Nephron progenitor cell (in vitro differentiated cells): ENCODE data around the gene RIN1.

Experiments used
- DNase-seq: peaks from one replicate; pipeline ENCODE4 v3.0.0; 2021
- H3K27ac Mint-ChIP-seq: 2 replicates; pipeline ENCODE4 v1.8.0; 2021; ENCODE audit warnings: mild to moderate bottlenecking, moderate library complexity, mixed read lengths
- H3K27me3 Mint-ChIP-seq: 2 replicates; pipeline ENCODE4 v1.8.0; 2021; ENCODE audit warnings: mild to moderate bottlenecking, low read depth, mixed read lengths; ENCODE audit not compliant: poor library complexity
- H3K36me3 Mint-ChIP-seq: 2 replicates; pipeline ENCODE4 v1.8.0; 2021; ENCODE audit warnings: low read depth, mixed read lengths
- H3K4me1 Mint-ChIP-seq: 2 replicates; pipeline ENCODE4 v1.8.0; 2021; ENCODE audit warnings: mixed read lengths
- H3K4me3 Mint-ChIP-seq: 2 replicates; pipeline ENCODE4 v1.8.0; 2021; ENCODE audit warnings: mild to moderate bottlenecking, moderate library complexity, mixed read lengths
- H3K9me3 Mint-ChIP-seq: 2 replicates; pipeline ENCODE4 v1.8.0; 2021; ENCODE audit warnings: mild to moderate bottlenecking, moderate library complexity, mixed read lengths
- CTCF ChIP-seq: fragments of 200-600 bp; sonication (generic); IDR thresholded peaks from 2 replicates; pipeline ENCODE4 v1.5.0; 2021; ENCODE audit warnings: antibody characterized with exemption

The RIN1 gene

GRCh38 chr11:66317322-66317722 is 18.9 kb downstream of the RIN1 start:
- Mint-ChIP-seq H3K4me1 (peaks cover 66% of the 10 kb centered on the region), H3K27ac (peak overlapping the region; percentile 97), H3K36me3 (no peaks in the 10 kb centered on the region), H3K27me3 (no peaks in the 10 kb centered on the region), H3K4me3 (peak overlapping the region; percentile 73), H3K9me3 (peaks cover 16% of the 10 kb centered on the region)
- no peak for TF ChIP-seq CTCF
- no peak for DNase-seq

GRCh38 chr11:66316849-66317251 is 19.4 kb downstream of the RIN1 start, which contains the start of gene CD248:
Gene CD248 (minus strand): TSS chr11:66317044. CDS start chr11:66317027, 17 bp downstream.
- DNase-seq, result peak; percentile 66
- Mint-ChIP-seq H3K36me3 (no peaks in the 10 kb centered on the region), H3K4me3 (peak within 1 kb of the TSS; percentile 75), H3K27ac (peak within 1 kb of the TSS; percentile 97), H3K9me3 (peaks cover 16% of the 10 kb centered on the region), H3K4me1 (peaks cover 63% of the 10 kb centered on the region), H3K27me3 (peaks cover 1% of the 10 kb centered on the region)
- TF ChIP-seq CTCF, result no peak

GRCh38 chr11:66315921-66316811 is 20.1 kb downstream of the RIN1 start:
- peaks cover 5% of the 10 kb centered on the region for H3K27me3 Mint-ChIP-seq
- H3K9me3 Mint-ChIP-seq, result peaks cover 16% of the 10 kb centered on the region
- peak overlapping the region; percentile 75 for H3K4me3 Mint-ChIP-seq
- peaks cover 67% of the 10 kb centered on the region for H3K4me1 Mint-ChIP-seq
- no peak overlapping the region for H3K27ac Mint-ChIP-seq
- no peak for TF ChIP-seq CTCF
- no peaks in the 10 kb centered on the region for H3K36me3 Mint-ChIP-seq
- no peak for DNase-seq

GRCh38 chr11:66315498-66315885 is 20.7 kb downstream of the RIN1 start:
- Mint-ChIP-seq H3K27ac (peak overlapping the region; percentile 52), H3K27me3 (peaks cover 5% of the 10 kb centered on the region), H3K36me3 (no peaks in the 10 kb centered on the region), H3K9me3 (peaks cover 16% of the 10 kb centered on the region), H3K4me3 (peak overlapping the region; percentile 75), H3K4me1 (peaks cover 69% of the 10 kb centered on the region)
- no peak for DNase-seq
- no peak for TF ChIP-seq CTCF

GRCh38 chr11:66314561-66315497 is 21.4 kb downstream of the RIN1 start:
- Mint-ChIP-seq H3K4me3 (peak overlapping the region; percentile 79), H3K36me3 (no peaks in the 10 kb centered on the region), H3K27ac (peak overlapping the region; percentile 52), H3K4me1 (peaks cover 67% of the 10 kb centered on the region), H3K27me3 (peaks cover 5% of the 10 kb centered on the region), H3K9me3 (peaks cover 10% of the 10 kb centered on the region)
- TF ChIP-seq CTCF, result no peak
- DNase-seq, result no peak
